Loucy (cell line): Measurements from ENCODE around the gene ZNF521.

Source experiments
- EZH2phosphoT487 ChIP-seq: fragments of 200-600 bp; IDR thresholded peaks from 2 replicates; pipeline ENCODE4 v1.6.1; 2018; ENCODE audit warnings: antibody characterized with exemption, mild to moderate bottlenecking, moderate library complexity, borderline replicate concordance
- TF ChIP-seq, protein P1 (sequence below): fragments of 200-600 bp; sonication (generic); conservative IDR thresholded peaks from 2 replicates; pipeline ENCODE4 v1.5.1; 2014; ENCODE audit warnings: mild to moderate bottlenecking, antibody characterized with exemption, low read length

DNA sequence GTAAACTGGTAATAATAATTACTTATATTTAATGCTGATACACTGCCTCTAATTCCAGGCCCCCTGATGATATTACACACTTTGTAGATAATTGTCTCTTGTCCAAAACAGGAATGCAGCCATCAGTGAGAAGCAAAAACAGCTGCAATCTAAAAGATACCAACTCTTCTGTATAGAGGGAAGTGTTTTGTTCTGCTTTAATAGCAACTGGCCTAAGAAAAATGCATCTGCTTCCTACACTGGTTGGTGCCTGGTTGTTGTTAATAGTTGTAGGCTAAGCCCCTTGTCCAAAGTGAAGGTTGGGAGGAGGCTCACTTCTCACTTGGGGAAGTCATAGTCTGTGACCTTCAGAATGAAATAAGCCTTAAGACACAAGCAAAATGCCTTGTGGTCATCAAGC lies 332.0 kb downstream of the ZNF521 start:
- TF ChIP-seq, protein P1, sequence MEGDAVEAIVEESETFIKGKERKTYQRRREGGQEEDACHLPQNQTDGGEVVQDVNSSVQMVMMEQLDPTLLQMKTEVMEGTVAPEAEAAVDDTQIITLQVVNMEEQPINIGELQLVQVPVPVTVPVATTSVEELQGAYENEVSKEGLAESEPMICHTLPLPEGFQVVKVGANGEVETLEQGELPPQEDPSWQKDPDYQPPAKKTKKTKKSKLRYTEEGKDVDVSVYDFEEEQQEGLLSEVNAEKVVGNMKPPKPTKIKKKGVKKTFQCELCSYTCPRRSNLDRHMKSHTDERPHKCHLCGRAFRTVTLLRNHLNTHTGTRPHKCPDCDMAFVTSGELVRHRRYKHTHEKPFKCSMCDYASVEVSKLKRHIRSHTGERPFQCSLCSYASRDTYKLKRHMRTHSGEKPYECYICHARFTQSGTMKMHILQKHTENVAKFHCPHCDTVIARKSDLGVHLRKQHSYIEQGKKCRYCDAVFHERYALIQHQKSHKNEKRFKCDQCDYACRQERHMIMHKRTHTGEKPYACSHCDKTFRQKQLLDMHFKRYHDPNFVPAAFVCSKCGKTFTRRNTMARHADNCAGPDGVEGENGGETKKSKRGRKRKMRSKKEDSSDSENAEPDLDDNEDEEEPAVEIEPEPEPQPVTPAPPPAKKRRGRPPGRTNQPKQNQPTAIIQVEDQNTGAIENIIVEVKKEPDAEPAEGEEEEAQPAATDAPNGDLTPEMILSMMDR, result no peak
- TF ChIP-seq EZH2phosphoT487, result no peak
